ENCODE results near the gene ROBO1.
"Not testable (repeated sequence)": the region's sequence is repeated elsewhere in the genome, so short reads cannot be mapped to it uniquely, and the experiment has no call there.

Gene ROBO1

DNA sequence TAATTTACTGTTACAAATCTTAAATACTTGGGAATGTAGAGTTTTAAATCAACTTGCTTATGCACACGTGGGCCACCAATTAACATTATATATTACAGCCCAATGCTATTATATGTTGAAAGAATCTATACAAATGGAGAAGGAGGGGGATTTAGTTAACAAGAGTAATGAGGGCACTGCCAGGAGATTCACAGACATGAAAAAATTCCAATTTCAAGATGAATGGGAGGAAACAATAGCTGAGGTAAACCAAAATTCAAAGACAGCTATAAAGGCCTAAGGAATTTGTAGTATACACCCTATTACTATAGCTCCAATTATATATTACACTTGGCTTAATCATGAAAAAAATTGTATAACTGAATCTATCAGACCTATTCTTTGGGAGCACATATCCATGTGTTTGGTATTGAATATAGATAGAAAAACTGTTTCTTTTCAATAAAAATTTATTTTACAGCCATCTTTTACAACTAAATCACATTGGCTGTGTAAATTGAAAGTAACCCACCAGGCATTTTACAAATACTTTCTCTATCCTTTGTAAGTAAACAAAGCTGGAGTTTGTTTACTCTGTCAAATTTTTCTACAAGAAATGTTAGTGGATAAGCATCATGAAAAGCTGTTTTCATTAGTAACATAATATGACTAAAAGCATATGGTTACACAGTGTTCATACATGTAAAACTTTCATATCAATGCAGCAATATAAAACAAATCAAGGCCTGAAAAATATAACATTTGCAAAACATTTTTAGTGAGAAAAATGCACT, 1045.8 kb downstream of the ROBO1 start:
- no peak for DNase-seq

DNA sequence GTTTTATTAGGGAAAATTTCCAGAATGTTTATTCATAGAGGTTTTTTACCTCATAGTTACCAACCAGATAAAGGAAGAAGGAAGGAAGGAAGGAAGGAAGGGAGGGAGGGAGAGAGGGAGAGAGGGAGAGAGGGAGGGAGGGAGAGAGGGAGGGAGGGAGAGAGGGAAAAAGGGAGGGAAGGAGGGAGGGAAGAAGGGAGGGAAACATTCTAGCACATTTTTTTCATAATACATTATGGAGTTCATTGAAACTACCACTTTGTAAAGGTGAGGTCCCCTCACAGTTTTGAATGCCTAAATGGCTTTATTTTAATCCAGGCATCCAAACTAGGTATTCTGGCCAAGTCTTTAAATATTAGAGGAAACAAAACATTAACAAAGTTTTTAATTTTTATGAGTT, 1049.1 kb downstream of the ROBO1 start:
- DNase-seq: no peak

DNA sequence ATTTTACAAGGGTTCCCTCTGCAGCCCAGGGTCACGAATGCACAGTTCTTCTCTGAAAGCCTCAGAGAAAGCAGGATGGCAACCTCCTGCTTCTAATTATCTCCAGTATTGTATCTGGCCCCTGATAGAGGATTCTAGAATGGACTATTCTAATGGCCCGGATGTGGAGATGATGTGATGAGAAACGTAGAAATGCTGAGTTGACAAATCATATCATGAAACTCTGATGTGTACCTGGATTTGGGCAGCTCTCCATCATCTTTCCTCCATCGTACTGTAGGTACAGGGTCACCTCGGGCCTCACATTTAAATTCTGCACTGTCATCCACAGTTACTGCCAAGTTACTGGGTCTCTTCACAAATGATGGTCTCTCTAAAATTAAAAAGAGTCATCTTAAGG, 1050.8 kb downstream of the ROBO1 start:
- DNase-seq: no peak

DNA sequence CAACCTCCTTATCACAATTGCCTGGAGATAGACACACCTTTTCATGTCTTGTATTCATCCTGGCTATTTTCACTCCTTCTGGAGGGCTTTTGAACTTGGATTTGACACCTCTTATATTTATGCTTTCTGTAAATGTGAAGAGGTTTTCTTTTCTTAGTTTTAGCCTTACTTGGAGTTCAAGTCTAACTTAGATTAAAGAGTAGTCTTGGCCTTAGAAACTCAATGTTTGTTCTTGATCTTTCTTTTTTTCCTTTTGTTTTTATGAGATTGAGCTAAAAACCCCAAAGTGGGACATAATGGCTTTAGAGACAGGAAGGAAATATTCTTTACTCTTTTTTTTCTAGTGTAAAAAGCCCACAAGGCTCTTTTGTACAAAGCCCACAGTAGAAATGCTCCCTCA, 1054.9 kb downstream of the ROBO1 start:
- no peak for DNase-seq

DNA sequence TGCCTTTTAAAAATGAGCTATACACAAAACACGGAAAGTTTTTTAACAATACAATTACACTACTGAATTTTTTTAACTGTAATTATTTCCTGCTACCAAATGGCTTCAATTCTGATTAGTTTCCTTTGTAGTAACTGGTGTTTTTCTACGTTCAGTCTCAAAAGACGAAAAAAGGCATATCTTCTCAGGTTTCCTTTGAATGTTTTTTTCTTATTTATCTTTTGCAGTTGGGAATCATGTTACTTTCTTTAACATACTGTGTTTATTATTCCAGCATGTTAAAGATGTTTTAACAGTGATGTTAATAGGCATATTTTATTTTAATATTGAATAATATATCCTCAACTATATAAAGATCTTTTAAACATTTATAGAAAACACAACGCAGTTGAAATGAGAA, 1055.5 kb downstream of the ROBO1 start:
- DNase-seq: no peak

- DNase-seq: no peak
Measured at GRCh38 chr3:78708565-78709073, 1059.2 kb downstream of the ROBO1 start.

GRCh38 chr3:78707609-78708008, 1060.2 kb downstream of the ROBO1 start:
- DNase-seq: no peak

DNA sequence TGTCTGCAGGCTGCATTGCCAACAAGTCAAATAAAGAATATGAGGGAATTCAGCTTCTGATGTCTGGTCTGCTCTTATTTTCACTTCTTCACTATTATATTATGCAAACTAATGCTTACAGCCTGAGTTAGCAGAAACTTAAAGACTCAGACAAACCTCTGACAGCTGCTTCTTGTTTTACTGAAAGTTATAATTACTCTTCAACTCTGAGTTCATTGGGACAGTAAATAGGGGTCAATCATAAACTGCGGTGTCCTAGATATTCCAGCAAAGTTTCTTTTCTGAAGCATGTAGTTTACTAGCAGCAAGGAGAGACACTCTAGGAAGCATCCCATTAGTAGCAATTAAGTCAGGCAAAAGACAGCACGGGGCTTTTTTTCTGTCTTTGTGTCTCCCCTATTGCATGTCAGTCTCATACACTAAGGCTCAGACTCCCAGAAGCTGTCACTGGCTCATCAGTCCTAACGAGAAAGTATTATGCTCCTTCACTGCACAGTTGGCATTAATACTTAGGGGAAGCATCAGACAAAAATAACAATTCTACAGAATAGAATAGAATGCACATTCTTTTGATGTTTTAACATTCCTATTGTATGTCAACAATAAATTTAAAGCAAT, 1060.8 kb downstream of the ROBO1 start:
- no peak for DNase-seq

GRCh38 chr3:78703944-78704343, 1063.9 kb downstream of the ROBO1 start:
- DNase-seq: no peak

GRCh38 chr3:78701537-78701936, 1066.3 kb downstream of the ROBO1 start:
- DNase-seq: no peak

GRCh38 chr3:78698431-78698830, 1069.4 kb downstream of the ROBO1 start:
- no peak for DNase-seq

DNA sequence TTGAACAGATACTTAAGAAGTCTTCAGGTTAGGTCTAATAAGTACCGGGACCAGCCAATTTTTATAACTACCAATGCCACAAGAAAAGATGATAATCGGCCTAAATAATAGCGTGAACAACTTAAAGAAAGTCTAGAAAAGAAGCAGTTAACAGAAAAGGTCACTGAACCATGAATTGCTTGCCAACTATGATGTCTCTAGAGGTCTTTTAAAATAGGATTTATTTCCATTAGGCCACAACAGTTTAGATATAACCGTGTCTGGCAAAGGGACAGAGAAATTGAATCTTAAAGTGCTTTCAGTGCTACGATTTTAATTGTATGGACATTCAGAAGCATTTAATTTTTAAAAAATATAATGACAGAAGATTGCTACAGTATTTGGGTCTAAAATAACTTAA, 1070.4 kb downstream of the ROBO1 start:
- no peak for DNase-seq

DNA sequence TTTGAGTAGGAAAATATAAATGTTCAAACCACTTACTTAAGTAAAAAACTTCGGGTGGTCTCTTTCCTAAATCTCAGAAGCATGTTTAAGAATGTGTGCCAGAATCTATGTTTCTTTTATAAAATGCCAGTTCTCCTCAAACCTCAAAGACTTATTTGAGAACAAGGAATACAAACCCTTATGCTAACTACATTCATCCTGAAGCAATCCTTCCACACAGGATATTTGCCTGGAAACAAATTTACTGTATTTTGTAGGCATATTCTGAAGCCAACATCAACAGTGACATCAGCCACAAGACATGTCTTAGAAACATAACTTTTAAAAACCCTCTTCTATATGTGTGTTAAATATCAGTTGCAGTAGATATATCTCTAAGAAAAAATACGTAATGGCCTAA, 1077.0 kb downstream of the ROBO1 start:
- DNase-seq: no peak

- DNase-seq: no peak
Measured at GRCh38 chr3:78689378-78689777, 1078.4 kb downstream of the ROBO1 start.

DNA sequence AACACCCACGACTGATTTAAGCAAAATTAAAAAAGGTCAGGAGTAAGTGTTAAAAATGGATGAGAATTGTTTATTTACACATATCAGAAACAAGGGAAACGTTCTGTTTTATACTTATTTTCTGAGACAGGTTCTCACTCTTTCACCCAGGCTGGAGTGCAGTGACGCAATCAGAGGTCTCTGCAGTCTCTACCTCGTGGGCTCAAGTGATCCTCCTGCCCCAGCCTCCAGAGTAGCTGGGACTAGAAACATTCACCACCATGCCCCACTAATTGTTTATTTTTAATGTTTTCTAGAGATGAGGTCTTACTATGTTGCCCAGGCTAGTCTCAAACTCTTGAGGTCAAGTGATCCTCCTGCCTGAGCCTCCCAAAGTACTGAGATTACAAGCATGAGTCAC, 1080.3 kb downstream of the ROBO1 start:
- no peak for DNase-seq

- no peak for DNase-seq
Measured at GRCh38 chr3:78683284-78683683, 1084.5 kb downstream of the ROBO1 start.

DNA sequence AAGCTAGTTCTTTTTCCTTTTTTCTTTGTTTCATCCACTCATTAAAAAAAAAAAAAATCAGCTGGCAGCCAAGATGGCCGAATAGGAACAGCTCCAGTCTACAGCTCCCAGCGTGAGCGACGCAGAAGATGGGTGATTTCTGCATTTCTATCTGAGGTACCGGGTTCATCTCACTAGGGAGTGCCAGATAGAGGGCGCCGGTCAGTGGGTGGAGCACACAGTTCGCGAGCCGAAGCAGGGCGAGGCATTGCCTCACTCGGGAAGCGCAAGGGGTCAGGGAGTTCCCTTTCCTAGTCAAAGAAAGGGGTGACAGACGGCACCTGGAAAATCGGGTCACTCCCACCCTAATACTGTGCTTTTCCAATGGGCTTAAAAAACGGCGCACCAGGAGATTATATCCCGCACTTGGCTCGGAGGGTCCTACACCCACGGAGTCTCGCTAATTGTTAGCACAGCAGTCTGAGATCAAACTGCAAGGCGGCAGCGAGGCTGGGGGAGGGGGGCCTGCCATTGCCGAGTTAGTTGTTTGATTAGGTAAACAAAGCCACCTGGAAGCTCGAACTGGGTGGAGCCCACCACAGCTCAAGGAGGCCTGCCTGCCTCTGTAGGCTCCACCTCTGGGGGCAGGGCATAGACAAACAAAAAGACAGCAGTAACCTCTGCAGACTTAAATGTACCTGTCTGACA, 1092.5 kb downstream of the ROBO1 start:
- not testable (repeated sequence) for DNase-seq

- no peak for DNase-seq
Measured at GRCh38 chr3:78670746-78671145, 1097.1 kb downstream of the ROBO1 start.

- DNase-seq: no peak
Measured at GRCh38 chr3:78670094-78670493, 1097.7 kb downstream of the ROBO1 start.

DNA sequence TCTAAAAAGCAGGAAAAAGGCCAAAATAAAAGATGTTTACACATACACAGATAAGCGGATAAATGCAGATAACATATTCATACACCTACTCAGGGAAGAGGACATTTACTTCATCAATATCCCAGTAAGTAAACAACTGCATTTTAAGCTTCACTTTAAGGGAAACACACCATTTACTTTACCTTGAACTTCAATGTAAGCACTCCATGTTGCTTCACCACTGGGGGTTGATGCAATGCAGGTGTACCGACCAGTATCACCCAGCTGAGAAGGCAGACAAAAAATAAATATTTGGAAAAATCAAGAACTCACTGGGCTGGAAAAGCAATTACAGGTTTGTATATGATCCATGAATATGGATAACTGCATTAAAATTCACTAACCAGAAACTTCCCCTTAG, 1099.5 kb downstream of the ROBO1 start:
- no peak for DNase-seq

DNA sequence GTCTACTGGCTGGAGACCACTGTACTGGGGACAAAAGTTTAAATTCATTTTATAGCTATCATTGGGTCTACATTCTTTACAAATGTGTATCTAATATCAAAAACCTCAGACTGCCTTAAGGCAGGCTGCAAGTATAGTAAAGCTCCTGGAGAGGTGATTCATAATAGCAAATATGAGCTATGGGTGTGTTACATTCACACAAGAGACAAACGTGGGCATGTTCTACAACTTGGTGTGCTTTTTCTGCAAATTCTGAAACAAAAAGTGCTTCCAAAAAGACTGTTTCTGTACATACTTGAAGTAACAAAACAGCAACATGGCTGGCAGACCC, 1101.4 kb downstream of the ROBO1 start:
- DNase-seq: no peak

GRCh38 chr3:78665776-78666469, 1101.9 kb downstream of the ROBO1 start:
- no peak for DNase-seq

DNA sequence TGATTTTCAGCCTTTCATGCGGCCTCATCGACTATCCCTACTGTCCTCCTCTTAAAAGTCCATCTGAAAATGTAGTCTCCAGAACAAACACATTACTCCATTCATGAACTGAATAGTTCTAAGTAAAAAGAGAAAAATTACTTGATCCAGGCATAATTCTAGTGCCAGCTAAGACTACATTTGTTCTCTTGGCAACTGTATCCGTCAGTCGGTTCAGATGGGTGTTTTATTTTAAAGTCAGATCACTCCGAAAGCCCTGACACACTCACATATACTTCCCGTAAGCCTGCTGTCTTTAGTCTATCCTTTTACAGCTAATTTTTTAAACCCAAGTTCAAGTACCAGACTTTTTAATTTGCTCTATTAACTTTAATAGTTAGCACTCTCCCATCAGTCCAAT, 1102.7 kb downstream of the ROBO1 start:
- DNase-seq: no peak

- no peak for DNase-seq
Measured at GRCh38 chr3:78660957-78661356, 1106.8 kb downstream of the ROBO1 start.

All from activated gamma-delta T cell treated with Interleukin-2 at 50 U/mL for 16 hours (primary cell).